Panc1 (cell line): Measurements from ENCODE around the gene ADAMTS1.

ENCODE experiments used
- CTCF ChIP-seq: fragments of 450-650 bp; IDR thresholded peaks from 2 replicates; pipeline ENCODE4 v1.5.1; 2017; ENCODE audit warnings: mild to moderate bottlenecking
- POLR2AphosphoS5 ChIP-seq: IDR thresholded peaks from 2 replicates; pipeline ENCODE4 v1.6.1; 2012; ENCODE audit warnings: mild to moderate bottlenecking, low read depth, low read length, moderate library complexity
- REST ChIP-seq, 2 experiments: IDR thresholded peaks; 2 replicates each; pipeline ENCODE4 v1.6.1; 2011 to 2012; ENCODE audit warnings: low read depth in 2 of 2, control low read depth in 1 of 2, low read length in 1 of 2, mild to moderate bottlenecking in 1 of 2, moderate library complexity in 1 of 2; ENCODE audit not compliant: insufficient read depth in 1 of 2
- SIN3A ChIP-seq: IDR thresholded peaks from 2 replicates; pipeline ENCODE4 v1.6.1; 2012; ENCODE audit warnings: low read depth, mild to moderate bottlenecking, low read length, moderate library complexity, borderline replicate concordance; ENCODE audit not compliant: insufficient read depth

GRCh38 chr21:26798856-26799751 is 46.1 kb downstream of the ADAMTS1 start:
- TF ChIP-seq CTCF (no peak), POLR2AphosphoS5 (no peak), REST (IDR thresholded peaks at IDR 0.05; ENCODE audit: insufficient read depth in 1 of 2, low read depth in 2 of 2, low read length in 1 of 2) (no peak), SIN3A (no peak)
